Measurements from ENCODE around the gene OSBP2. TPM values are rescaled to one million over a fixed set of nuclear protein-coding genes. Genes with fewer than 3 reads are reported as not detected.

OSBP2 gene
- total RNA-seq, 2 donors from 2014 or later: 6.8 to 11.1 TPM

- peaks cover 5% of the 10 kb centered on the region for H3K9me3 ChIP-seq (ENCODE audit: control insufficient read depth, low read length)
- Mint-ChIP-seq H3K27ac (no peak overlapping the region), H3K9me3 (peaks cover 7% of the 10 kb centered on the region), H3K4me1 (no peaks in the 10 kb centered on the region), H3K36me3 (ENCODE audit: low read depth) (peaks cover 42% of the 10 kb centered on the region), H3K4me3 (no peak overlapping the region), H3K27me3 (ENCODE audit: insufficient read depth) (no peaks in the 10 kb centered on the region)
- H3K27ac ChIP-seq (ENCODE audit: low read depth, low read length): no peak overlapping the region
- peak; percentile 51 for DNase-seq
- H3K36me3 ChIP-seq (ENCODE audit: control insufficient read depth, insufficient read depth, low read length): peaks cover 24% of the 10 kb centered on the region
- no peak overlapping the region for H3K4me3 ChIP-seq (ENCODE audit: low read length)
- TF ChIP-seq CTCF (conservative IDR thresholded peaks at IDR 0.05): no peak
- WGBS, 2 experiments (ENCODE audit: insufficient coverage in 1 of 2, insufficient read length in 1 of 2): 38 to 71% methylated on average over 3 of the region's 3 CpGs
- H3K9ac ChIP-seq (ENCODE audit: extremely low read depth, low read length, poor library complexity, severe bottlenecking): no peak overlapping the region
- no peaks in the 10 kb centered on the region for H3K4me1 ChIP-seq (ENCODE audit: control insufficient read depth, insufficient read depth, low read length)
- H3K27me3 ChIP-seq (ENCODE audit: control insufficient read depth, insufficient read depth, low read length, poor library complexity, severe bottlenecking): no peaks in the 10 kb centered on the region
Observed at GRCh38 chr22:30894371-30894740, 199.7 kb downstream of the OSBP2 start.

- Histone ChIP-seq H3K4me3 (ENCODE audit: low read length) (no peak overlapping the region), H3K4me1 (ENCODE audit: control insufficient read depth, insufficient read depth, low read length) (no peaks in the 10 kb centered on the region), H3K36me3 (ENCODE audit: control insufficient read depth, insufficient read depth, low read length) (peaks cover 32% of the 10 kb centered on the region), H3K9ac (ENCODE audit: extremely low read depth, low read length, poor library complexity, severe bottlenecking) (no peak overlapping the region), H3K27ac (ENCODE audit: low read depth, low read length) (no peak overlapping the region), H3K9me3 (ENCODE audit: control insufficient read depth, low read length) (peaks cover 19% of the 10 kb centered on the region), H3K27me3 (ENCODE audit: control insufficient read depth, insufficient read depth, low read length, poor library complexity, severe bottlenecking) (no peaks in the 10 kb centered on the region)
- no peak for TF ChIP-seq CTCF (conservative IDR thresholded peaks at IDR 0.05)
- peaks cover 57% of the 10 kb centered on the region for H3K36me3 Mint-ChIP-seq (ENCODE audit: low read depth)
- H3K27me3 Mint-ChIP-seq (ENCODE audit: insufficient read depth): no peaks in the 10 kb centered on the region
- peaks cover 19% of the 10 kb centered on the region for H3K9me3 Mint-ChIP-seq
- WGBS, 2 experiments (ENCODE audit: insufficient coverage in 1 of 2, insufficient read length in 1 of 2): 92 to 96% methylated on average over 14 to 16 of the region's 16 CpGs
- H3K27ac Mint-ChIP-seq: peak overlapping the region; percentile 80
- H3K4me3 Mint-ChIP-seq: no peak overlapping the region
- H3K4me1 Mint-ChIP-seq: no peaks in the 10 kb centered on the region
- DNase-seq: no peak
Observed at GRCh38 chr22:30902496-30903357, 208.1 kb downstream of the OSBP2 start.

GRCh38 chr22:30903876-30904460 lies 209.3 kb downstream of the OSBP2 start:
- no peak for TF ChIP-seq CTCF (conservative IDR thresholded peaks at IDR 0.05)
- Mint-ChIP-seq H3K4me3 (no peak overlapping the region), H3K36me3 (ENCODE audit: low read depth) (peaks cover 54% of the 10 kb centered on the region), H3K9me3 (peaks cover 15% of the 10 kb centered on the region), H3K4me1 (no peaks in the 10 kb centered on the region), H3K27ac (no peak overlapping the region), H3K27me3 (ENCODE audit: insufficient read depth) (no peaks in the 10 kb centered on the region)
- Histone ChIP-seq H3K4me3 (ENCODE audit: low read length) (no peak overlapping the region), H3K27ac (ENCODE audit: low read depth, low read length) (no peak overlapping the region), H3K36me3 (ENCODE audit: control insufficient read depth, insufficient read depth, low read length) (peaks cover 29% of the 10 kb centered on the region), H3K4me1 (ENCODE audit: control insufficient read depth, insufficient read depth, low read length) (no peaks in the 10 kb centered on the region), H3K9ac (ENCODE audit: extremely low read depth, low read length, poor library complexity, severe bottlenecking) (no peak overlapping the region), H3K9me3 (ENCODE audit: control insufficient read depth, low read length) (peaks cover 18% of the 10 kb centered on the region), H3K27me3 (ENCODE audit: control insufficient read depth, insufficient read depth, low read length, poor library complexity, severe bottlenecking) (no peaks in the 10 kb centered on the region)
- 90 to 91% methylated on average over 3 to 6 of the region's 6 CpGs for WGBS, 2 experiments (ENCODE audit: insufficient coverage in 1 of 2, insufficient read length in 1 of 2)
- no peak for DNase-seq
